ENCODE measurements around the gene RING1. TPM values are rescaled to one million over a fixed set of nuclear protein-coding genes. Genes with fewer than 3 reads are reported as not detected.

The RING1 gene
- total and polyA plus RNA-seq, 2 experiments from 2014 or later, result 6.4 to 16.0 TPM

DNA sequence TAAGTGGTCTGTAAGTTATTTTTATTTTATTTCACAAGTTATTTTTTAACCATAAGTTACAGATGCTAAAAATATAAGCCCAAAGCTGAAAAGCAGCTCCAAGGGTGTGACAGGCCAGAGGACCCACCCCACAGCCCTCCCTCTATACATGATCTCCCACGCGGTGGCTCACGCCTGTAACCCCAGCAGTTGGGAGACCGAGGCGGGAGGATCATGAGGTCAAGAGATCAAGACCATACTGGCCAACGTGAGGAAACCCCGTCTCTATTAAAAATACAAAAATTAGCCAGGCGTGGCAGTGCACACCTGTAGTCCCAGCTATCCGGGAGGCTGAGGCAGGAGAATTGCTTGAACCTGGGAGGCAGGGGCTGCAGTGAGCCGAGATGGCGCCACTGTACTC is 48.2 kb upstream of the RING1 start:
- no peaks in the 10 kb centered on the region for H3K36me3 ChIP-seq (ENCODE audit: insufficient read depth)
- H3K9me3 Mint-ChIP-seq, result no peaks in the 10 kb centered on the region
- H3K4me1 Mint-ChIP-seq, result peaks cover 18% of the 10 kb centered on the region
- H2AFZ ChIP-seq, result no peak overlapping the region
- no peaks in the 10 kb centered on the region for H3K36me3 Mint-ChIP-seq (ENCODE audit: low read depth)
- TF ChIP-seq STAT1 (IDR thresholded peaks at IDR 0.05; ENCODE audit: unreplicated experiment), result no peak
- TF ChIP-seq NANOG (IDR thresholded peaks at IDR 0.05; ENCODE audit: borderline replicate concordance), result no peak
- TF ChIP-seq REST (IDR thresholded peaks at IDR 0.05; ENCODE audit: unreplicated experiment), result no peak
- no peak for TF ChIP-seq ZNF462 (CRISPR knock-in tag; IDR thresholded peaks at IDR 0.05)
- no peak for TF ChIP-seq ZNF114 (CRISPR knock-in tag; IDR thresholded peaks at IDR 0.05)
- no peak for TF ChIP-seq POLR2AphosphoS5 (IDR thresholded peaks at IDR 0.05; ENCODE audit: low read depth)
- TF ChIP-seq JUNB (IDR thresholded peaks at IDR 0.05; ENCODE audit: unreplicated experiment), result no peak
- TF ChIP-seq EZH2phosphoT487 (IDR thresholded peaks at IDR 0.05; ENCODE audit: unreplicated experiment), result no peak
- TF ChIP-seq ETS1 (IDR thresholded peaks at IDR 0.05), result no peak
- TF ChIP-seq CREB1 (CRISPR knock-in tag; IDR thresholded peaks at IDR 0.05; ENCODE audit: low read depth), result no peak
- TF ChIP-seq ZNF331 (CRISPR knock-in tag; IDR thresholded peaks at IDR 0.05; ENCODE audit: low read depth), result no peak
- TF ChIP-seq, protein P1, sequence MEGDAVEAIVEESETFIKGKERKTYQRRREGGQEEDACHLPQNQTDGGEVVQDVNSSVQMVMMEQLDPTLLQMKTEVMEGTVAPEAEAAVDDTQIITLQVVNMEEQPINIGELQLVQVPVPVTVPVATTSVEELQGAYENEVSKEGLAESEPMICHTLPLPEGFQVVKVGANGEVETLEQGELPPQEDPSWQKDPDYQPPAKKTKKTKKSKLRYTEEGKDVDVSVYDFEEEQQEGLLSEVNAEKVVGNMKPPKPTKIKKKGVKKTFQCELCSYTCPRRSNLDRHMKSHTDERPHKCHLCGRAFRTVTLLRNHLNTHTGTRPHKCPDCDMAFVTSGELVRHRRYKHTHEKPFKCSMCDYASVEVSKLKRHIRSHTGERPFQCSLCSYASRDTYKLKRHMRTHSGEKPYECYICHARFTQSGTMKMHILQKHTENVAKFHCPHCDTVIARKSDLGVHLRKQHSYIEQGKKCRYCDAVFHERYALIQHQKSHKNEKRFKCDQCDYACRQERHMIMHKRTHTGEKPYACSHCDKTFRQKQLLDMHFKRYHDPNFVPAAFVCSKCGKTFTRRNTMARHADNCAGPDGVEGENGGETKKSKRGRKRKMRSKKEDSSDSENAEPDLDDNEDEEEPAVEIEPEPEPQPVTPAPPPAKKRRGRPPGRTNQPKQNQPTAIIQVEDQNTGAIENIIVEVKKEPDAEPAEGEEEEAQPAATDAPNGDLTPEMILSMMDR (conservative IDR thresholded peaks at IDR 0.05; ENCODE audit: low read depth in 2 of 2), result no peak
- TF ChIP-seq EZH2 (IDR thresholded peaks at IDR 0.05; ENCODE audit: low read depth, unreplicated experiment), result no peak
- no peaks in the 10 kb centered on the region for H3K9me2 ChIP-seq (ENCODE audit: insufficient read depth)
- no peak overlapping the region for H3K27ac ChIP-seq (ENCODE audit: low read depth)
- H3K4me2 ChIP-seq, result no peak overlapping the region
- H3K27me3 Mint-ChIP-seq (ENCODE audit: insufficient read depth, low read depth, poor library complexity), result peaks cover 21% of the 10 kb centered on the region
- no peak overlapping the region for H3K4me3 Mint-ChIP-seq
- H4K20me1 ChIP-seq (replicated peaks; ENCODE audit: insufficient read depth), result no peaks in the 10 kb centered on the region
- ATAC-seq (no peak), DNase-seq (ENCODE audit: low spot score) (no peak)
- H3K4me1 ChIP-seq (ENCODE audit: insufficient read depth), result peaks cover 12% of the 10 kb centered on the region
- no peaks in the 10 kb centered on the region for H3K79me2 ChIP-seq (replicated peaks; ENCODE audit: insufficient read depth)
- no peak overlapping the region for H3K4me3 ChIP-seq
- H3K27ac Mint-ChIP-seq, result no peak overlapping the region
- peaks cover 15% of the 10 kb centered on the region for H3K27me3 ChIP-seq (ENCODE audit: insufficient read depth)
- H3F3A ChIP-seq (replicated peaks; ENCODE audit: low read depth), result 0 out of 2 replicates have a peak, but pooled peaks cover 3% of the 10 kb centered on the region

Measured in GM23338 (cell line).